D721Med (cell line): Measurements from ENCODE around the gene CYP19A1.

Source experiments
- DNase-seq: peaks from one replicate; pipeline ENCODE4 v3.0.0; 2011; ENCODE audit warnings: low spot score; ENCODE audit not compliant: insufficient read length
- FAIRE-seq: peaks from 2 replicates; lab custom pipeline; 2011; peaks lifted over from hg19 to GRCh38; lab: Jason Lieb, UNC
- CTCF ChIP-seq: IDR thresholded peaks from 2 replicates; pipeline ENCODE4 v1.5.1; 2012; ENCODE audit warnings: mild to moderate bottlenecking, control low read depth; ENCODE audit not compliant: insufficient read depth; ENCODE audit errors: missing control alignments

The CYP19A1 gene

GRCh38 chr15:51338496-51338895 lies at the start of gene CYP19A1:
Gene CYP19A1 (minus strand): TSS chr15:51338596. CDS start chr15:51242912, 95,684 bp downstream.
- no peak for DNase-seq
- FAIRE-seq, result no peak
- TF ChIP-seq CTCF, result no peak

- TF ChIP-seq CTCF, result no peak
- no peak for DNase-seq
- FAIRE-seq, result no peak
Measured at GRCh38 chr15:51387699-51388041, 49.3 kb upstream of the CYP19A1 start.

GRCh38 chr15:51386960-51387698 lies 48.7 kb upstream of the CYP19A1 start:
- no peak for DNase-seq
- no peak for FAIRE-seq
- no peak for TF ChIP-seq CTCF

- no peak for FAIRE-seq
- TF ChIP-seq CTCF, result no peak
- no peak for DNase-seq
Measured at GRCh38 chr15:51386486-51386885, 48.1 kb upstream of the CYP19A1 start.

- TF ChIP-seq CTCF, result no peak
- no peak for FAIRE-seq
- DNase-seq, result no peak
Measured at GRCh38 chr15:51386029-51386428, 47.6 kb upstream of the CYP19A1 start.

- TF ChIP-seq CTCF, result peak; percentile 43
- no peak for DNase-seq
- FAIRE-seq, result no peak
Measured at GRCh38 chr15:51382787-51383186, 44.4 kb upstream of the CYP19A1 start.
